Chondrocyte (in vitro differentiated cells): ENCODE data around the gene ECHS1. TPM values are rescaled to one million over a fixed set of nuclear protein-coding genes. Genes with fewer than 3 reads are reported as not detected.

ENCODE experiments used
- DNase-seq: peaks from one replicate; pipeline ENCODE4 v3.0.0; 2021; ENCODE audit warnings: mixed read lengths, low spot score
- H3K27ac Mint-ChIP-seq: one replicate; pipeline ENCODE4 v1.8.0; 2021; ENCODE audit warnings: mild to moderate bottlenecking, moderate library complexity, mixed read lengths; ENCODE audit not compliant: unreplicated experiment
- H3K27me3 Mint-ChIP-seq: 2 replicates; pipeline ENCODE4 v1.8.0; 2021; ENCODE audit warnings: low read depth, mixed read lengths
- H3K36me3 Mint-ChIP-seq: 2 replicates; pipeline ENCODE4 v1.8.0; 2021; ENCODE audit warnings: low read depth, mixed read lengths
- H3K4me1 Mint-ChIP-seq: 2 replicates; pipeline ENCODE4 v1.8.0; 2021; ENCODE audit warnings: low read depth, mild to moderate bottlenecking, mixed read lengths
- H3K4me3 Mint-ChIP-seq: one replicate; pipeline ENCODE4 v1.8.0; 2021; ENCODE audit warnings: mild to moderate bottlenecking, moderate library complexity, mixed read lengths; ENCODE audit not compliant: unreplicated experiment
- H3K9me3 Mint-ChIP-seq: 2 replicates; pipeline ENCODE4 v1.8.0; 2021; ENCODE audit warnings: low read depth, mixed read lengths
- CTCF ChIP-seq: fragments of 200-600 bp; sonication (generic); IDR thresholded peaks from 2 replicates; pipeline ENCODE4 v1.5.0; 2021; ENCODE audit warnings: antibody characterized with exemption, mild to moderate bottlenecking, moderate library complexity
- total RNA-seq: library from RNA; stranded (reverse); gene quantifications from 3 replicates; pipeline ENCODE4 v1.2.1, GENCODE V29; 2021

ECHS1 gene
- total RNA-seq, 1 donor from 2014 or later, result 58.9 TPM

GRCh38 chr10:133347710-133348517 is 25.2 kb downstream of the ECHS1 start:
- Mint-ChIP-seq H3K36me3 (no peaks in the 10 kb centered on the region), H3K4me1 (no peaks in the 10 kb centered on the region), H3K4me3 (no peak overlapping the region), H3K27ac (no peak overlapping the region), H3K9me3 (no peaks in the 10 kb centered on the region), H3K27me3 (peaks cover 7% of the 10 kb centered on the region)
- no peak for DNase-seq
- TF ChIP-seq CTCF, result no peak

- Mint-ChIP-seq H3K27ac (no peak overlapping the region), H3K4me1 (no peaks in the 10 kb centered on the region), H3K4me3 (no peak overlapping the region), H3K9me3 (peaks cover 5% of the 10 kb centered on the region), H3K36me3 (no peaks in the 10 kb centered on the region), H3K27me3 (peaks cover 14% of the 10 kb centered on the region)
- DNase-seq, result no peak
- no peak for TF ChIP-seq CTCF
Measured at GRCh38 chr10:133346413-133346812, 26.7 kb downstream of the ECHS1 start.

- Mint-ChIP-seq H3K27ac (no peak overlapping the region), H3K4me1 (no peaks in the 10 kb centered on the region), H3K27me3 (peaks cover 13% of the 10 kb centered on the region), H3K4me3 (no peak overlapping the region), H3K36me3 (no peaks in the 10 kb centered on the region), H3K9me3 (peaks cover 5% of the 10 kb centered on the region)
- no peak for DNase-seq
- TF ChIP-seq CTCF, result no peak
Measured at GRCh38 chr10:133344236-133344635, 28.9 kb downstream of the ECHS1 start.

- Mint-ChIP-seq H3K27me3 (peaks cover 10% of the 10 kb centered on the region), H3K4me1 (no peaks in the 10 kb centered on the region), H3K9me3 (peaks cover 5% of the 10 kb centered on the region), H3K36me3 (no peaks in the 10 kb centered on the region), H3K27ac (no peak overlapping the region), H3K4me3 (no peak overlapping the region)
- no peak for TF ChIP-seq CTCF
- no peak for DNase-seq
Measured at GRCh38 chr10:133343558-133343957, 29.6 kb downstream of the ECHS1 start.

- no peak for TF ChIP-seq CTCF
- H3K9me3 Mint-ChIP-seq, result peaks cover 5% of the 10 kb centered on the region
- no peak for DNase-seq
- no peaks in the 10 kb centered on the region for H3K36me3 Mint-ChIP-seq
- H3K4me1 Mint-ChIP-seq, result no peaks in the 10 kb centered on the region
- no peak overlapping the region for H3K4me3 Mint-ChIP-seq
- H3K27me3 Mint-ChIP-seq, result peaks cover 10% of the 10 kb centered on the region
- H3K27ac Mint-ChIP-seq, result no peak overlapping the region
Measured at GRCh38 chr10:133342942-133343341, 30.2 kb downstream of the ECHS1 start.
